ENCODE measurements around the gene SGK1. TPM values are rescaled to one million over a fixed set of nuclear protein-coding genes. Genes with fewer than 3 reads are reported as not detected.

Gene SGK1
- total and polyA plus RNA-seq, 8 donors: 26.6 to 236 (median 82.1) TPM

GRCh38 chr6:134147034-134147533 is 170.8 kb downstream of the SGK1 start:
- no peaks in the 10 kb centered on the region for H3K4me1 ChIP-seq
- no peak overlapping the region for H3K27ac ChIP-seq
- no peaks in the 10 kb centered on the region for H3K27me3 ChIP-seq
- TF ChIP-seq, protein P1, sequence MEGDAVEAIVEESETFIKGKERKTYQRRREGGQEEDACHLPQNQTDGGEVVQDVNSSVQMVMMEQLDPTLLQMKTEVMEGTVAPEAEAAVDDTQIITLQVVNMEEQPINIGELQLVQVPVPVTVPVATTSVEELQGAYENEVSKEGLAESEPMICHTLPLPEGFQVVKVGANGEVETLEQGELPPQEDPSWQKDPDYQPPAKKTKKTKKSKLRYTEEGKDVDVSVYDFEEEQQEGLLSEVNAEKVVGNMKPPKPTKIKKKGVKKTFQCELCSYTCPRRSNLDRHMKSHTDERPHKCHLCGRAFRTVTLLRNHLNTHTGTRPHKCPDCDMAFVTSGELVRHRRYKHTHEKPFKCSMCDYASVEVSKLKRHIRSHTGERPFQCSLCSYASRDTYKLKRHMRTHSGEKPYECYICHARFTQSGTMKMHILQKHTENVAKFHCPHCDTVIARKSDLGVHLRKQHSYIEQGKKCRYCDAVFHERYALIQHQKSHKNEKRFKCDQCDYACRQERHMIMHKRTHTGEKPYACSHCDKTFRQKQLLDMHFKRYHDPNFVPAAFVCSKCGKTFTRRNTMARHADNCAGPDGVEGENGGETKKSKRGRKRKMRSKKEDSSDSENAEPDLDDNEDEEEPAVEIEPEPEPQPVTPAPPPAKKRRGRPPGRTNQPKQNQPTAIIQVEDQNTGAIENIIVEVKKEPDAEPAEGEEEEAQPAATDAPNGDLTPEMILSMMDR (IDR thresholded peaks at IDR 0.05): no peak
- no peaks in the 10 kb centered on the region for H3K9me3 ChIP-seq
- H3K4me3 ChIP-seq: no peak overlapping the region
- no peaks in the 10 kb centered on the region for H3K36me3 ChIP-seq
- ATAC-seq (no peak), DNase-seq (no peak)
- intact Hi-C loops (cut with DNase I): no loop called here

DNA sequence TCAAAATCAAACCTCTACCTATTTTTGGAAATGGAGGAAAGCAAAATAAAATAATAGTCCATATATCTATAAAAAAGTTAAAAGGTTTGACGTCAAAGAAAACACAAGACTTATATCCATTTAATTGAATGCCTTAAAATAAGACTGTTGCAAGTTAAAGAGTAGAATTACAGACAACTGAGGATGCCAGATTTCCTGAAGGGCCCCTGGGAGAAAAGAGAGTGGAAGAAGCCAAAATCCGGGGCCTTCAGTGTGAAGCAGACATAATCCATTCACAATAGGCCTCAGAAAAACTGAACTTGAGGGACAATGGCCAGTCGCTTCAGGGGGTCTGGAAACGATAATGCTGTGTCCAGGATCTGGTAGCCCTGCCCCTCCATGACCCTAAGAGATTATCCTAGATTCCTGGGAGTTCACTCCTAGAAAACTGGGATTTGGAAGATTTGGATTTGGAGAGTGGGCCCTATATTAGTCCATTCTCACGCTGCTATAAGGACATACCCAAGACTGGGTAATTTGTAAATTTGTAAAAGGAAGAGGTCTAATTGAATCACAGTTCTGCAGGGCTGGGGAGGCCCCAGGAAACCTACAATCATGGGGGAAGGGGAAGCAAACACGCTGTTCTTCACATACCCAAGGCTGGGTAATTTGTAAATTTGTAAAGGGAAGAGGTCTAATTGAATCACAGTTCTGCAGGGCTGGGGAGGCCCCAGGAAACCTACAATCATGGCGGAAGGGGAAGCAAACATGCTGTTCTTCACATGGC is 171.5 kb downstream of the SGK1 start:
- Histone ChIP-seq H3K9me3 (no peaks in the 10 kb centered on the region), H3K4me1 (no peaks in the 10 kb centered on the region), H3K4me3 (no peak overlapping the region), H3K27ac (no peak overlapping the region), H3K27me3 (no peaks in the 10 kb centered on the region), H3K36me3 (no peaks in the 10 kb centered on the region)
- DNase-seq: no peak
- intact Hi-C loops (cut with DNase I): no loop called here
- TF ChIP-seq, protein P1 (IDR thresholded peaks at IDR 0.05): no peak
- no peak for ATAC-seq

DNA sequence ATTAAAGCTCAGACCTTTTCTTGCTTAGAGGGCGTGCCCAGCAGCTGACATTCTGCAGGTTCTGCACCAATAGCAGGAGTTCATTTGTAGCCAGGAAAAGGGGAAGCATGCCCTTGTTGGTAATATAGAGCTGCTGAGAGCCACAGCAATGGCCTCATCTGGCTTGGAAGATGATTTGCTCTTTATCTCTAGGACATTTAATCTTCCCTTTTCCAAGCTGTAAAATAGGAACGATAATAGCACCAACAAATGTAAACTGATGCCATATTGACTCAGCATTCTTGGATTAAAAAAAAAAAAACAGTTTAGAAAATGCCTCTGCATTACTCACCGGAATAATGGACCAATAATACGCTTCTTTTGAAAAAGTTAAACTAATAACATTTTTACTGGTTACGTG is 172.1 kb downstream of the SGK1 start:
- TF ChIP-seq, protein P1 (IDR thresholded peaks at IDR 0.05): no peak

GRCh38 chr6:134138226-134138975 is 179.5 kb downstream of the SGK1 start:
- intact Hi-C loops (cut with DNase I): no loop called here

More for the DNA sequence above, 172.1 kb downstream of the SGK1 start:
- Histone ChIP-seq H3K36me3 (no peaks in the 10 kb centered on the region), H3K9me3 (no peaks in the 10 kb centered on the region), H3K27ac (no peak overlapping the region), H3K27me3 (no peaks in the 10 kb centered on the region), H3K4me3 (no peak overlapping the region), H3K4me1 (no peaks in the 10 kb centered on the region)
- ATAC-seq (no peak), DNase-seq (no peak)
- intact Hi-C loops (cut with DNase I): no loop called here

More at GRCh38 chr6:134138226-134138975, 179.5 kb downstream of the SGK1 start:
- TF ChIP-seq, protein P1 (IDR thresholded peaks at IDR 0.05): no peak
- Histone ChIP-seq H3K4me3 (no peak overlapping the region), H3K4me1 (no peaks in the 10 kb centered on the region), H3K36me3 (no peaks in the 10 kb centered on the region), H3K9me3 (no peaks in the 10 kb centered on the region), H3K27me3 (no peaks in the 10 kb centered on the region), H3K27ac (no peak overlapping the region)
- no peak for ATAC-seq
- DNase-seq: no peak

Measured in left lung (tissue), 10 donors.